ENCODE measurements around the gene POFUT1. TPM values are rescaled to one million over a fixed set of nuclear protein-coding genes. Genes with fewer than 3 reads are reported as not detected.
"Not testable (repeated sequence)": the region's sequence is repeated elsewhere in the genome, so short reads cannot be mapped to it uniquely, and the experiment has no call there.

POFUT1 gene
- total RNA-seq, 1 donor from 2014 or later, result 55.2 TPM

GRCh38 chr20:32189123-32189410 lies 18.6 kb upstream of the POFUT1 start:
- no peak for DNase-seq (ENCODE audit: low spot score)

DNA sequence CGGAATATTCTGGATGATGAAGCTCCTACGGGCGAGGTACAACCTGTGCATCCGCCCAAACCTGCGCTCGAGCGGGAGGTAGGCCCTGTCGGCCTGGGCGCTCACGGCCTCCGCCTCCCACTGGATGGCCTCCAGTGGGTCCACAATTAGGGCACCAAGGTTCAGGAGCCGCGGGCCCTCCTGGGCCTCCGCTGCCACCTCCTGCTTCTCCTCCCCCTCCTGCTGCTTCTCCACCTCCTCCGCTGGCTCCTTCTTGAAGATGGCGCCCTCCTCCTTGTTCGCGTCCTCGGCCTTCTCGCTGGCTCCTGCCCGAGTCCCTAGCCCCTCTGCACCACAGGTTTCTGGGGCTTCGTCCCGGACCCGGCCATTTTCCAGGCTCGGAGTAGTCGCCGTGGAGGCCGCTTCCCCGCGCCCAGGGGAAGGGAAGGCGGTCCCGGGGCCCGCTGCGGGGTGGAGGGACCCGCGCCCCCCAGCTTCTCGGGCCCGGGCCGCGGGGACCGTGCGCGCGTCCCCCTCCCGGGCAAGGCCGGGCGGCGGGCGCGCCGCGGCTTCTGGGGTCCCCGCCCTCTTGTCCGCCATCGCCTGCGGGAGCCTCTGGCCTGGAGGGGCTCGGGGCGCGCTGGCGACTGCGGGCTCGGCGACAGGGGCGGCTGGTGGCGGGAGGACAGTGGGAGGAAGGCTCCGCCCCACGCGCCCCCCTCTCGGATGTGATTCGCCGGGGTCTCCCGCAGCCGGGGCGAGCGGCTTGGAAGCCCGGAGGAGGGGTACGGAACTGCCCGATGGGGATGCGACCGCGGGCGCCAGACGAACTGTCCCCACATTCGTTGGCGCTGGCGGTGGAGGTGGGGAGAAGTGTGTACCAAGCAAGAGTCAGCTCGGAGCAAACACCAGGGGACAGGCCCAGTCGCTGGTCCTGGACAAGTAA lies 17.7 kb upstream of the POFUT1 start:
- peak; percentile 67 for DNase-seq (ENCODE audit: low spot score)

GRCh38 chr20:32190616-32191415 lies 16.9 kb upstream of the POFUT1 start:
- no peak for DNase-seq (ENCODE audit: low spot score)

GRCh38 chr20:32191422-32191821 lies 16.3 kb upstream of the POFUT1 start:
- no peak for DNase-seq (ENCODE audit: low spot score)

- DNase-seq (ENCODE audit: low spot score), result no peak
Measured at GRCh38 chr20:32191873-32192272, 15.8 kb upstream of the POFUT1 start.

DNA sequence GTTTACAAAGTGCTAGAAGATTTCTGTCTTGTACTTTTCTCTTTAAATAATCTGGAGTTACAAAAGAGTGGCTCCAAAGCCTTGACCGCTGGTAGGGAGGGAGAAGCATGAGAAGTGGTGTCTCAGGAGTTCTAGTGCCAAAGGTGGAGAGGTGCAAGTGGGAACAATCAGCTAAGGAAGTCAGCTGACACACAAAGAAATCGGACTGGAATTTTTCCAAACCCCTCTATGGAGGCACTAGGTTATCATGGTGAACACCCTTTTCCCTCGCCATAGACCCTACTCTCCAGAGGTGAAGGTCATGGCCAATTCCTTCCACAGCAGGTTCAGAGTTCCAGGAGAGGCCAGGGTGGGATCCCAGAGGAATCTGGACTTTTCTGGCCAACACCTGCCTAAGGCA lies 15.0 kb upstream of the POFUT1 start:
- DNase-seq (ENCODE audit: low spot score), result no peak

- not testable (repeated sequence) for DNase-seq (ENCODE audit: low spot score)
Measured at GRCh38 chr20:32193336-32193735, 14.3 kb upstream of the POFUT1 start.

DNA sequence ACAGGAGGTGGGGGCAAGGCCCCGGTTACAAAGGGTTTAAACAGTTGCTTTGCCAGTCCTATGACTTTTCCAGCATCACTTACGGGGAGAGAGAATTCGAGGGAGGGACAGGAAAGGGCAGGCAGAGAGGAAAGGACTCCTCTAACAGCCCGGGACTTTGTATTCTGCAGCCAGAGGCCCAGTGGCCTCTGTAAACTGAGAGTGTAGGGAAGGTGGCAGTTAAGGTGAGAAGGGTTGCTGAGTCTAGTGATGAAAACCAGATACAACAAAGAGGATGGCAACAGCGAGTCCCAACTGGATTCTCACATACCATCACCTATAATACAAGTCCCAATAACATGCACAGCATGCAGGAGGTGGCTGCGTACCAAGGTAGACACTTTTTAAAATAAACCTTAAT lies 13.7 kb upstream of the POFUT1 start:
- no peak for DNase-seq (ENCODE audit: low spot score)

DNA sequence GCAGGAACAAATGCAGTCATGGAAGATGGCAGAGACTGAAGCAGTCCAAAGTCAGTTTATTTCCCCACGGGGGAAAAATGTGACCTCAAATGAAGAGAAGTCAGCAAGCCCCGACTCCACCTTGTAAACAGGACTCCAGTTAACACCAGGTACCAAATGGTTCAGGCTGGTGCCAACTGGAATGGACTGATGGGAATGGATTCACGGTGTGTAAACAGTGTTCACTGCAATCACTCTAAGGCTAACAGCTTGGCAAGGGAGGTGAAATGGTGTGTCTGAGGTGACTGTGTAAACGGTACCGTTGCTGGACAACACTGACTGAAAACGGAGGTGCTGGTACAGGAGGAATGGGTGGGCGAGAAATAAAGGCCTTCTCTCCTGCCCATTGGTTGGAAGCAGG lies 12.1 kb upstream of the POFUT1 start:
- no peak for DNase-seq (ENCODE audit: low spot score)

DNA sequence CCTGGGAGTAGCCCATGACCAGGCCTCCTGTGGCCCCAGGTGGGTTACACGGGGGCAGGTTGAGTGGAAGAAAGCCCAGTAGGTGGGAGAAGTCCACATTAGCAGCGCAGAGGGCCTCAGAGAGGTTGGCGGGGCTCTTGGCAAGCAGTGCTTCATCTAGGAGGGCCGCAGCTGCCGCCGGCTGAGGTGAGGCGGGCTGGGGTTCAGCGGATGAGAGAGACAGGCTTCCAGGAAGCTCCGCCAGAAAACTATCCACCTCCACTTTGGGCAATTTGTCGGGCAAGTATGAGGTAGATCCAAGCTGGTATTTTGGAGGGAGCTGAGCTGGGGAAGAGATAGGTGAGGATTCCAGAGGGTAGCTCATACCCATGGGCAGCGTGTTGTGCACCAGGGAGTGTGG lies 11.1 kb upstream of the POFUT1 start:
- DNase-seq (ENCODE audit: low spot score), result not testable (repeated sequence)

- DNase-seq (ENCODE audit: low spot score), result not testable (repeated sequence)
Measured at GRCh38 chr20:32197136-32197535, 10.5 kb upstream of the POFUT1 start.

- DNase-seq (ENCODE audit: low spot score), result no peak
Measured at GRCh38 chr20:32199006-32199405, 8.7 kb upstream of the POFUT1 start.

GRCh38 chr20:32201296-32201976 lies 6.2 kb upstream of the POFUT1 start:
- DNase-seq (ENCODE audit: low spot score), result no peak

- DNase-seq (ENCODE audit: low spot score), result no peak
Measured at GRCh38 chr20:32201977-32202363, 5.7 kb upstream of the POFUT1 start.

- DNase-seq (ENCODE audit: low spot score), result no peak
Measured at GRCh38 chr20:32203356-32204204, 4.1 kb upstream of the POFUT1 start.

- DNase-seq (ENCODE audit: low spot score), result no peak
Measured at GRCh38 chr20:32204205-32205109, 3.2 kb upstream of the POFUT1 start.

GRCh38 chr20:32205110-32205842 lies 2.4 kb upstream of the POFUT1 start:
- DNase-seq (ENCODE audit: low spot score), result no peak

GRCh38 chr20:32205843-32206759 lies 1.6 kb upstream of the POFUT1 start:
- no peak for DNase-seq (ENCODE audit: low spot score)

All from ureter (tissue), 1 donor.